ENCODE results near the gene KAZALD1. TPM values are rescaled to one million over a fixed set of nuclear protein-coding genes. Genes with fewer than 3 reads are reported as not detected.

The KAZALD1 gene
- total and polyA plus RNA-seq, 10 of the 15 experiments (the other 5 are each of a cell fraction or from before 2014, with no cell fraction given) = 0.10 to 4.3 (median 1.9) TPM

GRCh38 chr10:101106351-101106750 is 44.6 kb downstream of the KAZALD1 start:
- Histone ChIP-seq H3K4me3 (no peak overlapping the region), H4K20me1 (ENCODE audit: control insufficient read depth, insufficient read depth) (no peaks in the 10 kb centered on the region), H3K4me2 (ENCODE audit: control insufficient read depth, insufficient read depth) (no peak overlapping the region), H2AFZ (ENCODE audit: control insufficient read depth, low read depth, low read length) (no peak overlapping the region), H3K36me3 (ENCODE audit: control insufficient read depth in 2 of 2, insufficient read depth in 2 of 2, low read length in 1 of 2) (no peaks in the 10 kb centered on the region), H3K9me3 (replicated peaks; ENCODE audit: control insufficient read depth, insufficient read depth, low read length) (no peaks in the 10 kb centered on the region), H3K79me2 (ENCODE audit: control insufficient read depth, insufficient read depth, low read length) (no peaks in the 10 kb centered on the region), H3K27me3 (replicated peaks in 1 of 2; ENCODE audit: control insufficient read depth in 2 of 2, insufficient read depth in 2 of 2, low read length in 1 of 2) (peaks cover 0 to 3% of the 10 kb centered on the region in 2 experiments; a peak in 2 of 4 replicates), H3K9ac (ENCODE audit: control insufficient read depth, insufficient read depth, low read length) (no peak overlapping the region), H3K27ac (ENCODE audit: control insufficient read depth, insufficient read depth) (no peak overlapping the region), H3K4me1 (ENCODE audit: control insufficient read depth, insufficient read depth, low read length) (no peaks in the 10 kb centered on the region)
- no peak for ATAC-seq
- TF ChIP-seq TCF12 (IDR thresholded peaks at IDR 0.05; ENCODE audit: low read depth, low read length) = no peak
- TF ChIP-seq WRNIP1 (IDR thresholded peaks at IDR 0.05; ENCODE audit: borderline replicate concordance, low read depth, low read length) = no peak
- no peak for TF ChIP-seq STAT3 (IDR thresholded peaks at IDR 0.05; ENCODE audit: low read depth, low read length)
- no peak for TF ChIP-seq MEF2A (IDR thresholded peaks at IDR 0.05; ENCODE audit: insufficient read depth, low read depth, low read length)
- TF ChIP-seq EZH2 (IDR thresholded peaks at IDR 0.05; ENCODE audit: borderline replicate concordance, control insufficient read depth, low read depth, low read length) = no peak
- TF ChIP-seq IRF3 (IDR thresholded peaks at IDR 0.05) = no peak
- no peak for TF ChIP-seq CHD4 (IDR thresholded peaks at IDR 0.05)
- TF ChIP-seq CHD2 (IDR thresholded peaks at IDR 0.05; ENCODE audit: borderline replicate concordance, low read depth, low read length) = no peak
- intact Hi-C loops (cut with micrococcal nuclease; ENCODE audit: unreplicated experiment) = no loop called here
- no peak for DNase-seq (ENCODE audit: low read depth, low spot score)
- POLR2A ChIA-PET = no interaction called here
- 46% methylated on average over 6 of the region's 6 CpGs for WGBS (ENCODE audit: insufficient coverage, insufficient replicate concordance, low lambda C conversion rate, missing lambda C conversion rate)
- RAD21 ChIA-PET (ENCODE audit: unreplicated experiment) = no interaction called here
- in situ Hi-C loops (cut with MboI) = no loop called here
- BruUV-seq (replicated peaks) = no TSS peak
- CTCF ChIA-PET = interaction anchor here (2.9 to 3.2 kb wide), 2 partner anchors 11 to 36 kb away, joined by 14 to 17 read pairs; no protein-coding TSS in a partner anchor
- FAIRE-seq = no peak
- SMC1A ChIA-PET (ENCODE audit: uncharacterized antibody, unreplicated experiment) = no interaction called here

All from GM12878 (cell line).